Activated CD4-positive, CD25-positive, alpha-beta regulatory T cell treated with anti-CD3 and anti-CD28 coated beads, Interleukin-2, amount 50 U/mL, for 72 hours (primary cell): Measurements from ENCODE around the gene GBE1.
"Not testable (repeated sequence)": the region's sequence is repeated elsewhere in the genome, so short reads cannot be mapped to it uniquely, and the experiment has no call there.

ENCODE experiments used
- DNase-seq: peaks from one replicate; pipeline ENCODE4 v3.0.0; 2021

Gene GBE1

DNA sequence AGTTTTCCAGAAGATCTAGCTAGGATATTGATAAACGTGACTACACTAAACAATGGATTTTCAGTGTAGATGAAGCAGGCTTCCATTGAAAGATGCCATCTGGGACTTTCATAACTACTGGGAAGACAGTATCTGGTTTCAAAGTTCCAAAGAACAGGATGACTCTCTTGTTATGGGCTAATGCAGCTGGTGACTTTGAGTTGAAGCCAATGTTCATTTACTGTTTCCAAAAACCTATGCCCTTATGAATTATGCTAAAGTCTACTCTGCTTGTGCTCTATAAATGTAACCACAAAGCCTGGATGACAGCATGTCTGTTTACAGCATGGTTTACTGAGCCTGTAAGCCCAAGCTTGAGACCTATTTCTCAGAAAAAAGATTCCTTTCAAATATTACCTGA is 245.4 kb downstream of the GBE1 start:
- no peak for DNase-seq

GRCh38 chr3:81513591-81513990 is 247.9 kb downstream of the GBE1 start:
- DNase-seq, result no peak

DNA sequence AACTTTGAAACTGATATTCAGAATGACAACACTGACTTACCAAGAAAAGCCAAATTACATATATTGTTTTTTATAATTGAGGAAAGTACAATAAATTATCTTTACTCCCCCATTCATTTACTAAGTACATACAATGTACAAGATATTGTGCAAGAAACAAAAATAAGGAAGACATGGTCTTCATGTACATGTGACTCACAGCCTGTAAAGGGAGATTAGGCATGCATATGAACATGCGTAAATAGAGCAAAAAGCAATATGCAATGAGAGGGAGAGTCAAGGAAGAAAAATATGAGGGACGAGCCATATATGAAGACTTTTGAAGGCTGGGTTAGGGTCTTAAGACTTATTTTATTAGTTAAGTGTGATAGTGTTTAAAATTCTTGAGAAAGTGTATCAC is 258.4 kb downstream of the GBE1 start:
- no peak for DNase-seq

- DNase-seq, result no peak
Measured at GRCh38 chr3:81502236-81502635, 259.2 kb downstream of the GBE1 start.

- no peak for DNase-seq
Measured at GRCh38 chr3:81500039-81500438, 261.4 kb downstream of the GBE1 start.

DNA sequence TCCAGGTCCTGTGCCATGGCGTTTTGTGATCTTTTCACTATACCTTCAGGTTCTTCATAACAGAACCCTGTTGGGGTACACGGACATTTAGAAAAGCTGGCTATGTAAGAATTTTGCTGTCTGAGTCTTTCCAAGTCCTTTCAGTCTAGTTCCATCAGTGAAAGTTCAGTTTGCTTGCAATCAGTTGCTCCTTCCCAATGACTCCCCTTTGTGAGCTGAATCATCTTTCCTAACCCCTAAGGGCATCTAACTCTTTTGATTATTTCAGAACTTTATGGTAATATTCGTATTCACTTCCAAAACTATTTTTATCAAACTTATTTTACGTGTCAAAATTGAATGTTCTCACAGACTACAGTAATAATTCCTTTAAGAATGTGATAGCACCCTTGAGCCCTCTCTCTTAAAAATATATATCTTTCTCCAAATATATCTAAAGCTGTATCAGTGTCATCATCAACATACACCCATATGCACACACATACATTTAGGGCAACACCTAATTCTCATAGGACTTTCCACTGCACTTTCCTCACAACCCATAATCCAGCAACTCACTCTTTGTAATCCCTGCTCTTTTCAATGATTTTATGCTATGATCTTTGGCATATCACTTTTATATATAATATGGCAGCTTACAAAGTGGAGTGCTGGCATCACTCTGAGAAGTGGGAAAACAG is 263.7 kb downstream of the GBE1 start:
- no peak for DNase-seq

DNA sequence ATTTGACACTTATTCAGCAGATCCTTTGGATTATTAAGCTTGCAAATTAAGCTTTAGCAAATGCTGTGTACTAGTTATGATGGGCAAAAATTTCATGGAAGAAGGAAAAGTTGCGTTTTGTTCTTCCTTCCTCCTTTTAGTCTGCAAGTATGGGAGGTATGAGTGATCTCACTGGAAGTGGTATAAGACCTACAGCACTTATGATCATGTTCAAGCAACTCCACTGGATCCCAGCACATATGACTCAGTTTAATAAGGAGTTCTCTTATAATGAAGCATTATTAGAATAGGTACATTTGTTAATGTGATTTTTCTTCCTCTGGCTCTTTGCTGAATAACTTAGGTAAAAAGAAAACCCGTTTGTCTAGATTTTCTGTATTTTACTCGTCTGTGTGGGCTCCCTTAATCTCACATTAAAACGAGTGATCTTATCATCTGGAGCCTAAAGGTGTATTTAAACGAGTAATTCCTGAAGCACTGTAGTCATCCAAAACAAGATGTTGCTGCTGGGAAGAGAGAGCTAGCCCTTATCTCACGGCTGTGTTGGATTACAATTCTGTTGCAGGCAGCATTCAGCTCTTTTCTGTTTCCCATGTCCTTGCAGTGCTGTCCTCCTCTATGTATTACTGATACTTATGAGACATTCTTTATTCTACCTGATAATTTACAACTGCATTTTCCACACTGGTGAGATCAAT is 264.9 kb downstream of the GBE1 start:
- DNase-seq, result no peak

- DNase-seq, result not testable (repeated sequence)
Measured at GRCh38 chr3:81492471-81492870, 269.0 kb downstream of the GBE1 start.

DNA sequence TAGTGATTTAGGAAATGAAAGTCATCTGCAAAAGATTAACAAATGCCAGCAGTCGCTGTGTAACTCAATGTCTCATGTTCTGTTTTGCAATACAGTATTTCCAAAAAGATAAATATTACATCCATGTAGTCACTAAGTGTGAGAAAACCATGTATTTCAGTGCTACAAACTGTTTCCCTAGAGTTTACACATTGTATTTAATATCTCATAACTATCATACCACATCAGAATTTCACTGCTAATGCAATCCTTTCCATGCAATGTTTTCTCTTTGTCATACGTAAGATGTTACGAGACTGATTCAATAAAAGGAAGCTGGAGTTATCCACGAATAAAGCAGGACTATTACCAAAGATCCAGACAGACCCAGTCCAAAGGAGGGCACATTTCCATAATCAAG is 269.4 kb downstream of the GBE1 start:
- no peak for DNase-seq

DNA sequence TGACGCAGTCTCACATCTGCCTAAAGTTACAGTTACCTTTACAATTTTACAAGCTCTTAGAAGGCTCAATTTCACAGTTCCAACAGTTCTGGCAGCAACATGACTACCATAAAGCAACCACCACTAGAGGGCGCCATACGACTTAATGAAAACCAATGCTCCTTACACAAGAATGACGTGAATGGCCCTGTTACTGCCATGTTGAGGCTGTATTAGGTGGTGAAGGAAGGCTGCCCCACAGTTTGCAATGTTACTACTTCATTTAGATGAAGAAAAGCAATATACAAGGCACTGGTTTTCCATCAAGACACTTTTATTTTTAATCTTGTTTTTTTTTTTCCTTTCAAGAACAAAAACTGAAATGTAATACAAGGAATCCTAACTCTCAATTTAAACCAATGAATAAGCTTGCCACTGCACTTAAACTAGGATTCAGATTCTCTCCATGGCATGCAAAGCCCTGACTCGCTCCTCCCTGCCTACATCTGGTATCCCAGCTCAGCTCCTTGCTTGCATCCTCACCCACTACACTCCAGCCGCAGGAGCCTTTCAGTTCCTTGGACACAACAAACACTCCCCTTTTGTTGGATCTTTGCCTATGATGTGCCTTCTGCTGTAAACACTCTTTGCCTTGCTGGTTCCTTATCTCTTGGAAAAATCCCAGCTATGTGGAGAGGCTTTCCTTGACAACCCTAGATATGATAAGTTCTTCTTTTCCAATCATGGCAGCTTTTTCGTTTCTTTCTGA is 270.7 kb downstream of the GBE1 start:
- peak; percentile 72 for DNase-seq

DNA sequence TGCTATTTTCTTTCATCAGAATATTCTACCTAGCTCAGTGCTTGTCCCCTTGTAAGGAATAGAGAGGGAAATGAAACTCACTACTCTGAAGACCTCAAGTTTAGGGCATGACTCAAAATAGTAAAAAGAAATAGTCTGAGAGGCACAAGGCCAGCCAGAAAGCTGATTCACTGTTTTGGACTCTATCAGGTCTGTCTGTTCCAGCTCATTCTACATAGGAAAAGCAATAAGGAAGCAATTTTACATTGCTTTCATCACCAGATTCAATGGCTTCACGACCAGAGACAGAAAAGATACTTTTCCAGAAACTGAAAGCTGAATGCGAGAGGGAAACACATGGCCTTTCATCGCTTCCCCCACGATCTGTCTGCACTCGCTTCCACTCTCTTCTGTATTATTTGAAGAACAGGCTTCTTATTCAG is 276.0 kb downstream of the GBE1 start:
- no peak for DNase-seq

- no peak for DNase-seq
Measured at GRCh38 chr3:81484520-81484919, 276.9 kb downstream of the GBE1 start.

- no peak for DNase-seq
Measured at GRCh38 chr3:81483046-81483445, 278.4 kb downstream of the GBE1 start.

DNA sequence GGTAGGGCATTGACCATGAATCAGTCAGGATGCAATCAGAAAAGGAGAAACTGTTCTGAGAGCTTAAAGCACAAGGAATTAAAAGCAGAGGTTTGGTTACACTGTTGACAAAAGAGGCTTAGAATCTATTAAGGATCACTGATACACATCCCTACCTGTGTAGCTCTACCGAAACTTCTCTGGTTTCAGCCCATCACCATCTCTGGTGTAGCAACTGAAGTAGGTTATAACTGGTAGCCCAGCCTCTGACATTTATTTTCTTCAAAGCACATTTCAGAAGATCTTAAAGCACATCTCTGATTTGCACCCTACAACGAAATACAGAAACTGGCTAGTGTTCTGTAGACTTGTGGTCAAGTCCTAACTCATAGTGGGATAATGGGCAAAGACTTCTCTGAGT is 283.7 kb downstream of the GBE1 start:
- no peak for DNase-seq

DNA sequence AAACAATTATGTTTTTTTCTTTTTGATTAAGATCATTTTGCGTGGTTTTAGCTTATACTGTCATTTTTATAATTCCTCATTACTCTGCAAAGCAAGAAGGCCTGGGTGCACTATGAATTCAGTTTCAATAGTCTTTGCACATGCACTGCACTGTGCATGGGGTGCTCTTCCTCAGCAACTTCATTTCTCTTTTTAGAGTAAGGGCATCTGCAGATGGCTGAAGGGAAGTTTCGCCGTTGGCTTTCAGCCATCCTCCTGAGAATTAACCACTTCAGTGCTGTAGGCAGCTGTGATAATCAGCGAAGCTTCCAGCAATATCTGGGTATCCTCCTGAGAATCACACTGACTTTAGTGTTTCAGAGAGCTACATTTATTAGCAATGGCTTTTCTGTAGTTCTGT is 284.8 kb downstream of the GBE1 start:
- no peak for DNase-seq

DNA sequence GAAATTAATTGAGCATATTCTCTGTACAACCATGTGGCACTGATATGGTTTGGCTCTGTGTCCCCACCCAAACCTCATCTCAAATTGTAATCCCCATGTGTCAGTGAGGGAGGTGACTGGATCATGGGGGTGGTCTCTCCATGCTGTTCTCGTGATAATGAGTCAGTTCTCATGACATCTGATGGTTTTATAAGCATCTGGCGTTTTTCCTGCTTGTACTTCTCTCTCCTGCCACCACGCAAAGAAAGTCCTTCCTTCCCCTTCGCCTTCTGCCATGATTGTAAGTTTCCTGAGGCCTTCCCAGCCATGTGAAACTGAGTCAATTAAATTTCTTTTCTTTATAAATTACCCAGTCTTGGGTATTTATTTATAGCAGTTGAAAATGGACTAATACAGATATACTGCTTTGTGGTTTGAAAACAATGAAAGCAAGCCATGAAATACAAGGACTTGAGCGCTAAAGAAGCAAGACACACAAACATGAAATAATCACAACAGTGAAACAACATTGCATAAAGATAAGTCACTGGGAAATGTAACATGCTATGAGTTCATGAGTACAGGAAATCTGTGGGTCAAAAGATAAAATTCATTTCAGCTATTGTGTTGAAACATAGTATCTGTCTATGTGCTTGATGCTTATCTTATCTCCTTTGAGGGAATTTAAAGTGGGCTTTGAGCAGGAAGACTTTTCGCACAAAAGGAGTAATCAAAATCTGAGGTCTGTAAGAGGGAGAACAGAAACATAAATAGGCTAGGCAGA is 288.7 kb downstream of the GBE1 start:
- DNase-seq, result no peak

DNA sequence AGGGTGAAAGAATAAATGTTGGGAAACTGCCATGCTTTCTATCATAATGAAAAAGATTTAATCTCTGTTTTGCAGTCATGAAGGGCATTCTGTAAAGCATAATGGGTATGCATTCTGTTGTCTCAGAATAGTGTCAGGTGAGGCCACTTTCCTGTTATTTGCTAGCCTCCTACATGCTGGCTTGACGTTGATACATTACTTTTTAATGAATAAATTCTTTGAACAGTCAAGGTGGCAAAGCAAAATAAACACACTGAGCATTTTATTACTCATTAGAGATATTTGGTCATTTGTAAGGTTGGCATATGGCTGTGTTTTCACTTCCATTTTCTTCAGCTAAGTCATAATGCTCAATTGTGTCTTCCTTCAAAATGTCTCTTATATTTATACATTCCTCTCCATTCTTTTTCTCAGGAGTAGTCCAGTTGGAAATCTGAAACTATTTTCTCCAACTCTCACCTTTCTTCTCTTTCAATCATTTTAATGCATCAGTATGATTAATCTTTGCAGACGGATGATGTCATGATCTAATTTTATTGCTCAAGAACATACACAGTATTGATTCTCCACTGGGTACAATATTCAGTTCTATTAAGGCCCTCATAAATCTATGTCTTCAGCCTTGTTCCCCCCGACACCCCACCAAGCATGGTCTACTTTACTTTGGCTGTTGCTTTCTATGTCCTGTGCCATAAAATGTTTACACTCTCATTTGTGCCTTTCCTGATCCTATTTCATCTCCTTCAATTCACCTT is 290.7 kb downstream of the GBE1 start:
- DNase-seq, result no peak

- DNase-seq, result no peak
Measured at GRCh38 chr3:81468391-81468790, 293.1 kb downstream of the GBE1 start.

- no peak for DNase-seq
Measured at GRCh38 chr3:81466201-81466560, 295.3 kb downstream of the GBE1 start.

- no peak for DNase-seq
Measured at GRCh38 chr3:81465510-81466200, 295.8 kb downstream of the GBE1 start.

- DNase-seq, result no peak
Measured at GRCh38 chr3:81463781-81464180, 297.7 kb downstream of the GBE1 start.

DNA sequence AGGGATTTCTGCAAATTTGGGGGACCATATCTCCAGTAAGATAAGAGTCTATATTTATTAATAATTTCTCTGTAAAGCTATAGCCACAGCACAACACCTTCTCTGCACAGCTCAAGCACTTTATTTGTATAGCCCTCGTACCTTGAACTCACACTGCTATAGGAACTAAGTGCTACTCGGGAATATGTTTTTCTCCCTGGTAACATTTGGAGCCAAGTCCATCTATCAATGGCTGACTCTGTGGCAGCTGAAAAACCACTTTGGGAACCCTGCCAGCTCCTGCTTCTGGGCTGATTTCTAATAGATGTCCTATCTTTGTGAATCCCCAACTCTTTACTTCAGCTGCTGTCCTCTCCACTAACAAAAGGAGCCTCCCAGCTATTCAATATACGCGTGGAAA is 298.5 kb downstream of the GBE1 start:
- DNase-seq, result no peak
